ENCODE results near the gene DHRS12. TPM values are rescaled to one million over a fixed set of nuclear protein-coding genes. Genes with fewer than 3 reads are reported as not detected.

The DHRS12 gene
- total and polyA plus RNA-seq, 2 donors from 2014 or later: 20.4 to 36.1 TPM

DNA sequence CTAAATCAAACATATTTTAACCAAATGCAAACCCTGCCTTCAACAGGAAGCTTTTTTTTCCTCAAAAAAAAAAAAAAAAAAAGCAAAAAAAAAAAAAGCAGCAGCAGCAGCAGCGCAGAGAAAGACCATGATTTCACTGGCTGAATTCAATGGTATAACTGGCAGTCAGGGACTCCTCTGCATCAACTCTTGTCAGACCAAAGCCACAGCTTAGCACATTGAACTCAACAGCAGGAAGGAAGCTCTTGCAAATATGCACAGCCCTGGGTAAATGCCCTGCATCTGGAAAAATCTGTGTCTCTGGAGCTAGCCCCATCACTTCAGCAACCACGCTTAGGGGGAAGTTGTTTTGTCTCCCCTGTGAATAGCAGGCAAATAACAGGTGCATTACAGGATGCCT, 17.6 kb upstream of the DHRS12 start:
- peaks cover 0 to 2% (median 0%) of the 10 kb centered on the region in 3 donors for H3K4me1 ChIP-seq (ENCODE audit: control insufficient read depth in 2 of 3, insufficient read depth in 2 of 3, low read depth in 1 of 3, low read length in 3 of 3)
- H3K27me3 ChIP-seq (ENCODE audit: control insufficient read depth, insufficient read depth, low read length): no peaks in the 10 kb centered on the region
- no peaks in the 10 kb centered on the region for H3K36me3 ChIP-seq (ENCODE audit: control insufficient read depth in 2 of 3, insufficient read depth in 3 of 3, low read length in 3 of 3)
- H3K9ac ChIP-seq (ENCODE audit: low read length in 3 of 3): no peak overlapping the region
- intact Hi-C loops (cut with DNase I): no loop called here
- TF ChIP-seq, protein P1, sequence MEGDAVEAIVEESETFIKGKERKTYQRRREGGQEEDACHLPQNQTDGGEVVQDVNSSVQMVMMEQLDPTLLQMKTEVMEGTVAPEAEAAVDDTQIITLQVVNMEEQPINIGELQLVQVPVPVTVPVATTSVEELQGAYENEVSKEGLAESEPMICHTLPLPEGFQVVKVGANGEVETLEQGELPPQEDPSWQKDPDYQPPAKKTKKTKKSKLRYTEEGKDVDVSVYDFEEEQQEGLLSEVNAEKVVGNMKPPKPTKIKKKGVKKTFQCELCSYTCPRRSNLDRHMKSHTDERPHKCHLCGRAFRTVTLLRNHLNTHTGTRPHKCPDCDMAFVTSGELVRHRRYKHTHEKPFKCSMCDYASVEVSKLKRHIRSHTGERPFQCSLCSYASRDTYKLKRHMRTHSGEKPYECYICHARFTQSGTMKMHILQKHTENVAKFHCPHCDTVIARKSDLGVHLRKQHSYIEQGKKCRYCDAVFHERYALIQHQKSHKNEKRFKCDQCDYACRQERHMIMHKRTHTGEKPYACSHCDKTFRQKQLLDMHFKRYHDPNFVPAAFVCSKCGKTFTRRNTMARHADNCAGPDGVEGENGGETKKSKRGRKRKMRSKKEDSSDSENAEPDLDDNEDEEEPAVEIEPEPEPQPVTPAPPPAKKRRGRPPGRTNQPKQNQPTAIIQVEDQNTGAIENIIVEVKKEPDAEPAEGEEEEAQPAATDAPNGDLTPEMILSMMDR (IDR thresholded peaks at IDR 0.05; ENCODE audit: borderline replicate concordance, extremely low read depth, insufficient read depth): no peak
- no peak overlapping the region for H3K4me3 ChIP-seq (ENCODE audit: low read length in 3 of 3)
- no peaks in the 10 kb centered on the region for H3K9me3 ChIP-seq (ENCODE audit: control insufficient read depth in 2 of 3, insufficient read depth in 1 of 3, low read length in 3 of 3)
- no peak overlapping the region for H3K27ac ChIP-seq (ENCODE audit: low read depth in 2 of 2, low read length in 2 of 2)
- FAIRE-seq: no peak
- DNase-seq: no peak

DNA sequence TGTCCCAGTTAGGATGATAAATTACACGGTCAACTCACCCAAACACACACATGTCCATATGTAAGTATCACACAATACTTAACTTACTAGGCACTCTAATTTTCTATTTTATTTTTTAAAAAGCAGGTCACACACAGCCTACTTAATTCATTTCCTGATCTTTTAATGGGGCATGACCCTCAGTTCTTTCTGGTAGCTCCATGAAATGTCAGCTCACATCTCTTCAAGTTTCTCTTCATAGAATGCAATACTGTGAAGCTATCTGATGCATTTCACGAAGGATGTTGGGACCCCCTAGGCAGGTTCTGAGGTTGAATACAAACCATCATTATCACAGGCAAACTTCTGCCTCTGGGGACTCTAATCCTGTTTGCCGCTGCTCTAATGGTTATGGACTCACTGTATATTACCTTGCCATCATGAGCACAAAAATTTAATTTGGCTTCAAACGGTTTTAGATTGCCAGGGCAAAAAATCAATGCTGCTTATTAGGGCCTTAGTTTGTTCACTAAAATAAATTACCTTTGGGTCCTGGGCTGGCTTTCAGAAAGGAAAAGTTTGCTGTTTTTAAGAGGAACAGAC, 16.1 kb upstream of the DHRS12 start:
- no peak overlapping the region for H3K4me3 ChIP-seq (ENCODE audit: low read length in 3 of 3)
- no peaks in the 10 kb centered on the region for H3K36me3 ChIP-seq (ENCODE audit: control insufficient read depth in 2 of 3, insufficient read depth in 3 of 3, low read length in 3 of 3)
- no peak overlapping the region for H3K9ac ChIP-seq (ENCODE audit: low read length in 3 of 3)
- FAIRE-seq: no peak
- TF ChIP-seq, protein P1 (IDR thresholded peaks at IDR 0.05; ENCODE audit: borderline replicate concordance, extremely low read depth, insufficient read depth): no peak
- H3K27me3 ChIP-seq (ENCODE audit: control insufficient read depth, insufficient read depth, low read length): no peaks in the 10 kb centered on the region
- H3K27ac ChIP-seq (ENCODE audit: low read depth in 2 of 2, low read length in 2 of 2): no peak overlapping the region
- DNase-seq: no peak
- H3K9me3 ChIP-seq (ENCODE audit: control insufficient read depth in 2 of 3, insufficient read depth in 1 of 3, low read length in 3 of 3): no peaks in the 10 kb centered on the region
- intact Hi-C loops (cut with DNase I): no loop called here
- peaks cover 0 to 2% (median 0%) of the 10 kb centered on the region in 3 donors for H3K4me1 ChIP-seq (ENCODE audit: control insufficient read depth in 2 of 3, insufficient read depth in 2 of 3, low read depth in 1 of 3, low read length in 3 of 3)

DNA sequence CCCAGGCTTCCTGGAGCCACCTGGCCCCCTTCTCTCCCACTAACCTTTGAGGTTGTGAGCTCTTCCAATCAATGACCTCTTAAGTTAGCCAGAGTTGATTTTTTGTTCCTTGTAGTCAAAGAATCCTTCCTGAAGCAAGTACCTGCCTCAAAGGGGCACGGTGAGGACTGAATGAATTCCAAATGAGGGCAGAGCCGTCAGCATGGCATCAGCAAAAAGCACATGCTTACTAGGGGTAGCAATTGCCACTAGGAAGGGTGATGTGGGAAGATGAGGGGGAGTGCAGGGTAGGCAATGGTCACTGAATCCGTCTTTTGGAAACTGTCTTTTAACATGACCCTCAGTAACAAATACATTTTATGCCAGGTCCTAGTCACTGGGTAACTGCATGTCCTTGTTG, 15.6 kb upstream of the DHRS12 start:
- Histone ChIP-seq H3K4me3 (ENCODE audit: low read length in 3 of 3) (no peak overlapping the region), H3K27me3 (ENCODE audit: control insufficient read depth, insufficient read depth, low read length) (no peaks in the 10 kb centered on the region), H3K9me3 (ENCODE audit: control insufficient read depth in 2 of 3, insufficient read depth in 1 of 3, low read length in 3 of 3) (no peaks in the 10 kb centered on the region), H3K4me1 (ENCODE audit: control insufficient read depth in 2 of 3, insufficient read depth in 2 of 3, low read depth in 1 of 3, low read length in 3 of 3) (peaks cover 0 to 5% (median 5%) of the 10 kb centered on the region in 3 donors), H3K9ac (ENCODE audit: low read length in 3 of 3) (no peak overlapping the region), H3K36me3 (ENCODE audit: control insufficient read depth in 2 of 3, insufficient read depth in 3 of 3, low read length in 3 of 3) (no peaks in the 10 kb centered on the region), H3K27ac (ENCODE audit: low read depth in 2 of 2, low read length in 2 of 2) (no peak overlapping the region)
- intact Hi-C loops (cut with DNase I): no loop called here
- TF ChIP-seq, protein P1 (IDR thresholded peaks at IDR 0.05; ENCODE audit: borderline replicate concordance, extremely low read depth, insufficient read depth): no peak
- no peak for DNase-seq
- no peak for FAIRE-seq

Measured in kidney (tissue), 14 donors.